ENCODE results near the gene ABCB8. TPM values are rescaled to one million over a fixed set of nuclear protein-coding genes. Genes with fewer than 3 reads are reported as not detected.

ABCB8 gene
- total and polyA plus RNA-seq, 9 of the 15 experiments (the other 6 are each of a cell fraction or from before 2014, with no cell fraction given) = 7.6 to 106 (median 36.3) TPM

DNA sequence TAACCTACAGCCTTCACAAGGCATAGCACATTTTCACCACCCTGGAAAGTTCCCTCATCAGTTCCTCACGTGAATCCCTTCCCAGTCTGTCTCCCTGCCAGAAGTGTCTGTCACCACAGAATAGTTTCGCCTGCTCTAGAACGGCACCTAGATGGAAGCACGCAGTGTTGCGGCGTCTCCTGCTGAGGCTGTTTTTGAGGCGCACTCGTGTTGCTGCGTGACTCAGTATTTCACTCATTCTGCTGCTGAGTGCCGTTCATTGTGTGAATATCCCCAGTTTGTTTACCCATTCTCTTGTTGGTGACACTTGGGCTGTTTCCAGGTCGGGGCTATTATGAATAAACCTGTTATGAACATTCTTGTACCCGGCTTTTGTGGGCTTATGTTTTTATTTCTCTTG lies 24.7 kb upstream of the ABCB8 start:
- DNase-seq (ENCODE audit: extremely low read depth in 1 of 4, low spot score in 3 of 4) (peak; percentile 59 to 79 (median 65)), FAIRE-seq (peak; percentile 90), ATAC-seq (peak; percentile 62)
- intact Hi-C loops (cut with micrococcal nuclease) = no loop called here
- H3K36me3 ChIP-seq (ENCODE audit: control insufficient read depth, insufficient read depth, low read length) = no peaks in the 10 kb centered on the region
- CTCF ChIA-PET (ENCODE audit: low intra/inter-chr PET ratio) = interaction anchor here (0.6 kb wide), 1 partner anchor 71 kb away, joined by 3 read pairs; no protein-coding TSS in a partner anchor
- H2AFZ ChIP-seq (ENCODE audit: low read depth, low read length) = peak overlapping the region; percentile 86
- no peaks in the 10 kb centered on the region for H3K79me2 ChIP-seq (ENCODE audit: control insufficient read depth, insufficient read depth, low read length)
- H4K20me1 ChIP-seq (replicated peaks; ENCODE audit: control insufficient read depth, insufficient read depth, low read length) = no peaks in the 10 kb centered on the region
- H3K4me2 ChIP-seq (ENCODE audit: insufficient read depth, low read length) = peak overlapping the region; percentile 13; the same call in 1 of the 2 replicates
- H3K27ac ChIP-seq (ENCODE audit: extremely low read depth, low read depth, low read length) = no peak overlapping the region; the same call in 2 of the 3 replicates
- in situ Hi-C loops (cut with MboI) = no loop called here
- H3K27me3 ChIP-seq (ENCODE audit: control insufficient read depth in 2 of 2, insufficient read depth in 2 of 2, low read length in 2 of 2) = no peaks in the 10 kb centered on the region
- no peaks in the 10 kb centered on the region for H3K9me3 ChIP-seq (replicated peaks; ENCODE audit: control insufficient read depth, insufficient read depth, low read depth, low read length)
- H3K4me3 ChIP-seq = no peak overlapping the region
- H3K4me1 ChIP-seq (replicated peaks in 1 of 2; ENCODE audit: control insufficient read depth in 2 of 2, insufficient read depth in 2 of 2, low read length in 2 of 2) = peaks cover 23 to 56% of the 10 kb centered on the region in 2 experiments
- no peaks in the 10 kb centered on the region for H3K9me1 ChIP-seq (ENCODE audit: control insufficient read depth, insufficient read depth, low read length)
- POLR2A ChIA-PET = no interaction called here
- 16% methylated on average over 12 of the region's 12 CpGs for WGBS (ENCODE audit: insufficient coverage, low coverage, missing lambda C conversion rate)
- BruUV-seq (replicated peaks) = no TSS peak
- peak overlapping the region; percentile 14 to 75; a peak in 2 of 4 replicates for H3K9ac ChIP-seq (ENCODE audit: insufficient read depth in 1 of 2, low read depth in 2 of 2, low read length in 2 of 2)
- TF ChIP-seq HNRNPH1 (optimal IDR thresholded peaks at IDR 0.05; ENCODE audit: low read depth, low read length) (no peak), NBN (IDR thresholded peaks at IDR 0.05; ENCODE audit: low read depth) (no peak), RCOR1 (IDR thresholded peaks at IDR 0.05; ENCODE audit: borderline replicate concordance in 1 of 2, low read depth in 2 of 2, low read length in 2 of 2) (peak in 1 of 2 experiments; percentile 68; a peak in 1 of 4 replicates), JUN (IDR thresholded peaks at IDR 0.05; ENCODE audit: borderline replicate concordance, low read depth, low read length) (peak; percentile 59; the same call in 1 of the 2 replicates), JUN (CRISPR knock-in tag; IDR thresholded peaks at IDR 0.05; ENCODE audit: borderline replicate concordance) (no peak), MTA3 (IDR thresholded peaks at IDR 0.05; ENCODE audit: borderline replicate concordance) (0 out of 2 replicates have a peak, but pooled peaks have one; percentile 19), SMARCA4 (IDR thresholded peaks at IDR 0.05) (peak; percentile 60), ATF7 (IDR thresholded peaks at IDR 0.05) (peak; percentile 54; the same call in 1 of the 2 replicates), NFE2 (IDR thresholded peaks at IDR 0.05; ENCODE audit: low read depth) (peak; percentile 86), ZKSCAN1 (IDR thresholded peaks at IDR 0.05; ENCODE audit: low read depth, low read length) (0 out of 2 replicates have a peak, but pooled peaks have one; percentile 12), ZNF24 (IDR thresholded peaks at IDR 0.05) (peak; percentile 59; the same call in 1 of the 2 replicates)
- TF ChIP-seq, protein P1, sequence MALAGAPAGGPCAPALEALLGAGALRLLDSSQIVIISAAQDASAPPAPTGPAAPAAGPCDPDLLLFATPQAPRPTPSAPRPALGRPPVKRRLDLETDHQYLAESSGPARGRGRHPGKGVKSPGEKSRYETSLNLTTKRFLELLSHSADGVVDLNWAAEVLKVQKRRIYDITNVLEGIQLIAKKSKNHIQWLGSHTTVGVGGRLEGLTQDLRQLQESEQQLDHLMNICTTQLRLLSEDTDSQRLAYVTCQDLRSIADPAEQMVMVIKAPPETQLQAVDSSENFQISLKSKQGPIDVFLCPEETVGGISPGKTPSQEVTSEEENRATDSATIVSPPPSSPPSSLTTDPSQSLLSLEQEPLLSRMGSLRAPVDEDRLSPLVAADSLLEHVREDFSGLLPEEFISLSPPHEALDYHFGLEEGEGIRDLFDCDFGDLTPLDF (CRISPR knock-in tag; IDR thresholded peaks at IDR 0.05) = peak; percentile 61; the same call in 1 of the 2 replicates
- TF ChIP-seq, protein P2, sequence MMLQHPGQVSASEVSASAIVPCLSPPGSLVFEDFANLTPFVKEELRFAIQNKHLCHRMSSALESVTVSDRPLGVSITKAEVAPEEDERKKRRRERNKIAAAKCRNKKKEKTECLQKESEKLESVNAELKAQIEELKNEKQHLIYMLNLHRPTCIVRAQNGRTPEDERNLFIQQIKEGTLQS (IDR thresholded peaks at IDR 0.05) = peak; percentile 47
- TF ChIP-seq, protein P2 (CRISPR knock-in tag; conservative IDR thresholded peaks at IDR 0.05) = peak; percentile 83
- TF ChIP-seq, protein P3, sequence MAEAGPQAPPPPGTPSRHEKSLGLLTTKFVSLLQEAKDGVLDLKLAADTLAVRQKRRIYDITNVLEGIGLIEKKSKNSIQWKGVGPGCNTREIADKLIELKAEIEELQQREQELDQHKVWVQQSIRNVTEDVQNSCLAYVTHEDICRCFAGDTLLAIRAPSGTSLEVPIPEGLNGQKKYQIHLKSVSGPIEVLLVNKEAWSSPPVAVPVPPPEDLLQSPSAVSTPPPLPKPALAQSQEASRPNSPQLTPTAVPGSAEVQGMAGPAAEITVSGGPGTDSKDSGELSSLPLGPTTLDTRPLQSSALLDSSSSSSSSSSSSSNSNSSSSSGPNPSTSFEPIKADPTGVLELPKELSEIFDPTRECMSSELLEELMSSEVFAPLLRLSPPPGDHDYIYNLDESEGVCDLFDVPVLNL (CRISPR knock-in tag; IDR thresholded peaks at IDR 0.05; ENCODE audit: low read depth) = no peak
- TF ChIP-seq, protein P4, sequence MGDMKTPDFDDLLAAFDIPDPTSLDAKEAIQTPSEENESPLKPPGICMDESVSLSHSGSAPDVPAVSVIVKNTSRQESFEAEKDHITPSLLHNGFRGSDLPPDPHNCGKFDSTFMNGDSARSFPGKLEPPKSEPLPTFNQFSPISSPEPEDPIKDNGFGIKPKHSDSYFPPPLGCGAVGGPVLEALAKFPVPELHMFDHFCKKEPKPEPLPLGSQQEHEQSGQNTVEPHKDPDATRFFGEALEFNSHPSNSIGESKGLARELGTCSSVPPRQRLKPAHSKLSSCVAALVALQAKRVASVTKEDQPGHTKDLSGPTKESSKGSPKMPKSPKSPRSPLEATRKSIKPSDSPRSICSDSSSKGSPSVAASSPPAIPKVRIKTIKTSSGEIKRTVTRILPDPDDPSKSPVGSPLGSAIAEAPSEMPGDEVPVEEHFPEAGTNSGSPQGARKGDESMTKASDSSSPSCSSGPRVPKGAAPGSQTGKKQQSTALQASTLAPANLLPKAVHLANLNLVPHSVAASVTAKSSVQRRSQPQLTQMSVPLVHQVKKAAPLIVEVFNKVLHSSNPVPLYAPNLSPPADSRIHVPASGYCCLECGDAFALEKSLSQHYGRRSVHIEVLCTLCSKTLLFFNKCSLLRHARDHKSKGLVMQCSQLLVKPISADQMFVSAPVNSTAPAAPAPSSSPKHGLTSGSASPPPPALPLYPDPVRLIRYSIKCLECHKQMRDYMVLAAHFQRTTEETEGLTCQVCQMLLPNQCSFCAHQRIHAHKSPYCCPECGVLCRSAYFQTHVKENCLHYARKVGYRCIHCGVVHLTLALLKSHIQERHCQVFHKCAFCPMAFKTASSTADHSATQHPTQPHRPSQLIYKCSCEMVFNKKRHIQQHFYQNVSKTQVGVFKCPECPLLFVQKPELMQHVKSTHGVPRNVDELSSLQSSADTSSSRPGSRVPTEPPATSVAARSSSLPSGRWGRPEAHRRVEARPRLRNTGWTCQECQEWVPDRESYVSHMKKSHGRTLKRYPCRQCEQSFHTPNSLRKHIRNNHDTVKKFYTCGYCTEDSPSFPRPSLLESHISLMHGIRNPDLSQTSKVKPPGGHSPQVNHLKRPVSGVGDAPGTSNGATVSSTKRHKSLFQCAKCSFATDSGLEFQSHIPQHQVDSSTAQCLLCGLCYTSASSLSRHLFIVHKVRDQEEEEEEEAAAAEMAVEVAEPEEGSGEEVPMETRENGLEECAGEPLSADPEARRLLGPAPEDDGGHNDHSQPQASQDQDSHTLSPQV (IDR thresholded peaks at IDR 0.05) = peak; percentile 68; the same call in 1 of the 2 replicates

Measured in K562 (cell line).